IPS-18a (cell line): ENCODE results near the gene PHEX.

Source experiments
- H3K27ac ChIP-seq: one replicate; pipeline ENCODE4 v1.5.1; 2013; ENCODE audit warnings: low read length
- H3K27me3 ChIP-seq: one replicate; pipeline ENCODE4 v1.6.1; 2013; ENCODE audit warnings: mild to moderate bottlenecking, low read length; ENCODE audit not compliant: control insufficient read depth, insufficient read depth
- H3K36me3 ChIP-seq: one replicate; pipeline ENCODE4 v1.6.1; 2013; ENCODE audit warnings: low read depth, low read length; ENCODE audit not compliant: control insufficient read depth
- H3K4me1 ChIP-seq: one replicate; pipeline ENCODE4 v1.6.1; 2013; ENCODE audit warnings: low read depth, low read length; ENCODE audit not compliant: control insufficient read depth
- H3K4me3 ChIP-seq: one replicate; pipeline ENCODE4 v1.5.1; 2013; ENCODE audit warnings: low read length
- H3K9ac ChIP-seq: one replicate; pipeline ENCODE4 v1.6.1; 2013; ENCODE audit warnings: mild to moderate bottlenecking, low read length, moderate library complexity
- H3K9me3 ChIP-seq: one replicate; pipeline ENCODE4 v1.6.1; 2013; ENCODE audit warnings: low read depth, low read length; ENCODE audit not compliant: control insufficient read depth

Gene PHEX

GRCh38 chrX:22081475-22082092 lies 49.5 kb downstream of the PHEX start:
- no peaks in the 10 kb centered on the region for H3K36me3 ChIP-seq
- no peak overlapping the region for H3K9ac ChIP-seq
- peaks cover 18% of the 10 kb centered on the region for H3K9me3 ChIP-seq
- H3K27me3 ChIP-seq = no peaks in the 10 kb centered on the region
- H3K27ac ChIP-seq = no peak overlapping the region
- no peaks in the 10 kb centered on the region for H3K4me1 ChIP-seq
- no peak overlapping the region for H3K4me3 ChIP-seq

- H3K27me3 ChIP-seq = no peaks in the 10 kb centered on the region
- H3K4me3 ChIP-seq = no peak overlapping the region
- no peak overlapping the region for H3K9ac ChIP-seq
- no peaks in the 10 kb centered on the region for H3K4me1 ChIP-seq
- no peaks in the 10 kb centered on the region for H3K36me3 ChIP-seq
- no peak overlapping the region for H3K27ac ChIP-seq
- peaks cover 13% of the 10 kb centered on the region for H3K9me3 ChIP-seq
Observed at GRCh38 chrX:22086003-22086402, 53.9 kb downstream of the PHEX start.

DNA sequence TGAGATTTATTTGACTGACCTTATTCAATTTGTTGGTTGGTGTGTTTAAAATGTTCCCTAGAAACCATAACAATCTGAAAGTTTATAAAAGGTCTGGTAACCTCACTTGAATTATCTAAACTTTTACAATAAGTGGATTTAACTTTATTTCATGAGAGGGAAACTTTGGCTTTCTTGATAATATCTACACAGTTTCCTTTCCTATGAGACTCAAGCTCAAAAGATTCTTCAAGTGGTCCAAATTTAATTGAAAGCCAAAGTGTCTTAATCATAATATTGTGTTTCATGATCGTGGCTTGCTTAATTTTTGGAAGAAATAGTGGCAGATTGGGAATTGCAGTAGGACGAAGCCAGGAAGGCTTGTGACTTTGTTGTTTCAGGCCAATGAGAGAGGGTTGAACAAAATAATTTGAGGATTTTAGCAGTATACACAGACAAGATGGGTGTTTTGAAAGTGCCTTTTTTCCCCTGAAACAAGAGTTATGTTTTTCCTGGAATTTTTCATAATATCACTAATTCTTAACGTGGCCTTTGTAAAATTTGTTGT lies 55.0 kb downstream of the PHEX start:
- Histone ChIP-seq H3K27me3 (no peaks in the 10 kb centered on the region), H3K9ac (no peak overlapping the region), H3K4me1 (no peaks in the 10 kb centered on the region), H3K4me3 (no peak overlapping the region), H3K36me3 (no peaks in the 10 kb centered on the region), H3K27ac (no peak overlapping the region), H3K9me3 (peaks cover 13% of the 10 kb centered on the region)

GRCh38 chrX:22088326-22088725 lies 56.2 kb downstream of the PHEX start:
- H3K36me3 ChIP-seq = no peaks in the 10 kb centered on the region
- H3K27me3 ChIP-seq = no peaks in the 10 kb centered on the region
- no peak overlapping the region for H3K9ac ChIP-seq
- no peaks in the 10 kb centered on the region for H3K4me1 ChIP-seq
- no peak overlapping the region for H3K27ac ChIP-seq
- H3K9me3 ChIP-seq = peaks cover 9% of the 10 kb centered on the region
- no peak overlapping the region for H3K4me3 ChIP-seq

- Histone ChIP-seq H3K36me3 (no peaks in the 10 kb centered on the region), H3K4me1 (no peaks in the 10 kb centered on the region), H3K9me3 (peaks cover 3% of the 10 kb centered on the region), H3K4me3 (no peak overlapping the region), H3K9ac (no peak overlapping the region), H3K27ac (no peak overlapping the region), H3K27me3 (no peaks in the 10 kb centered on the region)
Observed at GRCh38 chrX:22090181-22090580, 58.1 kb downstream of the PHEX start.

GRCh38 chrX:22093550-22093949 lies 61.4 kb downstream of the PHEX start:
- Histone ChIP-seq H3K4me3 (no peak overlapping the region), H3K9ac (no peak overlapping the region), H3K4me1 (no peaks in the 10 kb centered on the region), H3K36me3 (no peaks in the 10 kb centered on the region), H3K27me3 (no peaks in the 10 kb centered on the region), H3K27ac (no peak overlapping the region), H3K9me3 (no peaks in the 10 kb centered on the region)

GRCh38 chrX:22095286-22095685 lies 63.2 kb downstream of the PHEX start:
- Histone ChIP-seq H3K9ac (no peak overlapping the region), H3K27me3 (no peaks in the 10 kb centered on the region), H3K27ac (no peak overlapping the region), H3K9me3 (peaks cover 4% of the 10 kb centered on the region), H3K4me1 (no peaks in the 10 kb centered on the region), H3K4me3 (no peak overlapping the region), H3K36me3 (no peaks in the 10 kb centered on the region)

DNA sequence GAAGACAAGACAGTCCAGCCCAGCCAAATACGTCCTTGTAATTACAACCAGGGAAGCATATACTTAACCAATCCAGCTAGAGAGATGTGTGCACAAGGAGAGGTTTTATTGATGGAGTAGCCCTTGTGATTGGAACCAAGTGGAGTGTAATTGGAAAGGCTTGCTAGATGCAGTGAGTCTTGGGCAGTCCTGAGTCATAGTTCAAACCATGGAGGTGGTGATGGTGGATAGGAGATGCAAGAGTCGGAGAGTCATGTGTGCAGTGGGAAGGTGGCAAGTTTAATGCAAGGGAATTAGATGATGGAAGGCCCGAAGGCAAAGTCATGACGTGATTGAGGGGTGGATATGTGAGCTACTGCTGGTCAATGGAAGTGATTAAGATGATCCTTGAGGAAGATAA lies 63.7 kb downstream of the PHEX start:
- no peaks in the 10 kb centered on the region for H3K36me3 ChIP-seq
- H3K4me1 ChIP-seq = no peaks in the 10 kb centered on the region
- H3K9ac ChIP-seq = no peak overlapping the region
- H3K27ac ChIP-seq = no peak overlapping the region
- H3K4me3 ChIP-seq = no peak overlapping the region
- peaks cover 4% of the 10 kb centered on the region for H3K9me3 ChIP-seq
- H3K27me3 ChIP-seq = no peaks in the 10 kb centered on the region

DNA sequence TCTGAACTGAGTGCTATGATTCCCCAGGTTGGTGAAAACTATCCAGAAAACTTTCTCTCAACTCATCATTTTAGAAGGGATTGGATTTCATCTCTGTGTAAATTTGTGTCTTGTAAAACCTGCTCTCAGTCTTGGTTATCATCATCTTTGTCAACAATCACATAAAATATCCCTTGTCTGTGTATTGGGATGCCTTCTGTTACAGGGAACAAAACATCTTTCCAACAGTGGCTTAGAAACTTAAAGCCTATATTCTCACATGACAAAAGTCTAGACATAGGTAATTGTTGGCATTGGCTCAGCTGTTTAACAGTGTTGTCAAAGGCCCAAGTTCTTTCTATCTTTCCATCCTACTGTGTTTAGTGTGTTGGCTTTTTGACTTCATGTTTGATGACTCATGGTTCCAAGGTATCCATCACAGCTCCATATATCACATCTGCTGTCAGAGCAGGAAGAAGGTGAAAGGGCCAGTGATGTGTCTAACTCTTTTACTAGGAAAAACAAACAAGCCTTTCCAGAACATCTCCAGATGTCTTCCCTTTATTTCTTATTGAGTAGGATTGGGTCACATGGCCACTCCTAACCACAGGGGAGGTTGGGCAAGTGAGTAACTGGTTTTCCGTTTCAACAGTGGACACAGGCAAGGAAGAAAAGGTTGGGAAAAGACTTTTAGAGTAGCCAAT lies 65.0 kb downstream of the PHEX start:
- Histone ChIP-seq H3K9me3 (peaks cover 4% of the 10 kb centered on the region), H3K27ac (no peak overlapping the region), H3K36me3 (no peaks in the 10 kb centered on the region), H3K9ac (no peak overlapping the region), H3K4me1 (no peaks in the 10 kb centered on the region), H3K4me3 (no peak overlapping the region), H3K27me3 (no peaks in the 10 kb centered on the region)

DNA sequence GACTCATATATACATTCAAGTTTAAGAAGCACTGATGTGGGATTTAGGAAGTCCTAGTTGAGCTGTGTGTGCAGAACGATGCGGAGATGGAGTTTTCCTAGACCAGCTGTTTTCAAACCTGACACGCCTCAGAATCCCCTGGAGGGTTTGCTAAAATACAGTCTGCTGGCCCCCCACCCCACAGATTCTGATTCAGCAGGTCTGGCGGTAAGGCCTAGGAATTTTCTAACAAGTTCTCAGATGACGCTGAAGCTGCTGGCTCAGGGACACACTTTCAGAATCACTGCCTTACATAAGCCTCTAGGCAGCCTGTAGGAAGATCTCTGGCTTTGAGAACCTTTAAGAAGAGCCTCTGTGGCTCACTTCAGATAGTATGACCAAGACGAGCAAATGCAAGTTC lies 73.1 kb downstream of the PHEX start:
- no peak overlapping the region for H3K27ac ChIP-seq
- no peaks in the 10 kb centered on the region for H3K9me3 ChIP-seq
- no peaks in the 10 kb centered on the region for H3K4me1 ChIP-seq
- H3K9ac ChIP-seq = no peak overlapping the region
- no peaks in the 10 kb centered on the region for H3K36me3 ChIP-seq
- H3K27me3 ChIP-seq = no peaks in the 10 kb centered on the region
- no peak overlapping the region for H3K4me3 ChIP-seq

DNA sequence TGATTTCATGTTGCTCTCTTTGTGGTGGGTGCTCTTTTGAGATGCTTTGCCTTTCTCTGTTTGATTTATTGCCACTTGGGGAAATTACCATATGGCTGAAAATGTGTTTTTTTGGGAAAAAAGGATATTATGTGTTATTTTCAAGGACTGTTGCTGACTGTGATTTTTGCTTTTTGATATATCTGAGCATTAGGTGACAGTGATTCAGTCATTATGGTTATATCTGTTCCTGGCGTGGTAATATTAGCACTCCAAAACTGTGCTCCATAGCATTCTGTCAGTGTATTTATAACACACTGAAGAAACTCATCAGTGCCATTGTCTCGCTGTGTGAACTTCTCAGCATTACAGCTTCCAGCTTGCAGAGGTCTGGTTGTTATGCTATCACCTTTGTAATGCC lies 73.8 kb downstream of the PHEX start:
- Histone ChIP-seq H3K4me3 (no peak overlapping the region), H3K9ac (no peak overlapping the region), H3K4me1 (no peaks in the 10 kb centered on the region), H3K36me3 (no peaks in the 10 kb centered on the region), H3K27me3 (no peaks in the 10 kb centered on the region), H3K27ac (no peak overlapping the region), H3K9me3 (no peaks in the 10 kb centered on the region)

- Histone ChIP-seq H3K27ac (no peak overlapping the region), H3K9me3 (no peaks in the 10 kb centered on the region), H3K4me1 (no peaks in the 10 kb centered on the region), H3K9ac (no peak overlapping the region), H3K36me3 (no peaks in the 10 kb centered on the region), H3K4me3 (no peak overlapping the region), H3K27me3 (no peaks in the 10 kb centered on the region)
Observed at GRCh38 chrX:22109442-22109841, 77.3 kb downstream of the PHEX start.
